ENCODE measurements around the gene CNIH1.
A peak's percentile ranks its signal among the peaks of the same experiment; 100 is the strongest.

Gene CNIH1

GRCh38 chr14:54486685-54487084, 45.5 kb upstream of the CNIH1 start:
- no peak for TF ChIP-seq FOXP2 (optimal IDR thresholded peaks at IDR 0.05; ENCODE audit: control extremely low read depth, extremely low read length, insufficient read depth)
- TF ChIP-seq EZH2 (IDR thresholded peaks at IDR 0.05): no peak
- no peak for TF ChIP-seq POLR2AphosphoS5 (IDR thresholded peaks at IDR 0.05; ENCODE audit: borderline replicate concordance, low read depth, low read length)
- no peak for DNase-seq (ENCODE audit: low read depth, low spot score)
- peaks cover 38% of the 10 kb centered on the region for H3K36me3 ChIP-seq (ENCODE audit: insufficient read depth, low read length)
- peak overlapping the region; percentile 26; the same call in 1 of the 2 replicates for H3K27ac ChIP-seq
- H3K4me3 ChIP-seq: no peak overlapping the region
- H3K9ac ChIP-seq (ENCODE audit: insufficient read length): no peak overlapping the region
- no peaks in the 10 kb centered on the region for H3K9me3 ChIP-seq (ENCODE audit: low read depth, low read length)

- Histone ChIP-seq H3K9me3 (ENCODE audit: low read depth, low read length) (no peaks in the 10 kb centered on the region), H3K4me3 (peak overlapping the region; percentile 59), H3K27ac (peak overlapping the region; percentile 81), H3K9ac (ENCODE audit: insufficient read length) (no peak overlapping the region), H3K36me3 (ENCODE audit: insufficient read depth, low read length) (peaks cover 46% of the 10 kb centered on the region)
- DNase-seq (ENCODE audit: low read depth, low spot score): no peak
- TF ChIP-seq FOXP2 (optimal IDR thresholded peaks at IDR 0.05; ENCODE audit: control extremely low read depth, extremely low read length, insufficient read depth): no peak
- no peak for TF ChIP-seq POLR2AphosphoS5 (IDR thresholded peaks at IDR 0.05; ENCODE audit: borderline replicate concordance, low read depth, low read length)
- TF ChIP-seq EZH2 (IDR thresholded peaks at IDR 0.05): no peak
These were observed 42.7 kb upstream of the CNIH1 start for GRCh38 chr14:54483846-54484245.

GRCh38 chr14:54483073-54483745, 42.0 kb upstream of the CNIH1 start:
- H3K4me3 ChIP-seq: peak overlapping the region; percentile 59; the same call in 1 of the 2 replicates
- peak overlapping the region; percentile 81 for H3K27ac ChIP-seq
- no peak overlapping the region for H3K9ac ChIP-seq (ENCODE audit: insufficient read length)
- H3K36me3 ChIP-seq (ENCODE audit: insufficient read depth, low read length): peaks cover 49% of the 10 kb centered on the region
- TF ChIP-seq EZH2 (IDR thresholded peaks at IDR 0.05) (no peak), FOXP2 (optimal IDR thresholded peaks at IDR 0.05; ENCODE audit: control extremely low read depth, extremely low read length, insufficient read depth) (no peak), POLR2AphosphoS5 (IDR thresholded peaks at IDR 0.05; ENCODE audit: borderline replicate concordance, low read depth, low read length) (no peak)
- no peaks in the 10 kb centered on the region for H3K9me3 ChIP-seq (ENCODE audit: low read depth, low read length)
- no peak for DNase-seq (ENCODE audit: low read depth, low spot score)

- H3K36me3 ChIP-seq (ENCODE audit: insufficient read depth, low read length): peaks cover 59% of the 10 kb centered on the region
- TF ChIP-seq EZH2 (IDR thresholded peaks at IDR 0.05) (no peak), FOXP2 (optimal IDR thresholded peaks at IDR 0.05; ENCODE audit: control extremely low read depth, extremely low read length, insufficient read depth) (no peak)
- no peaks in the 10 kb centered on the region for H3K9me3 ChIP-seq (ENCODE audit: low read depth, low read length)
- no peak overlapping the region for H3K9ac ChIP-seq (ENCODE audit: insufficient read length)
- H3K27ac ChIP-seq: peak overlapping the region; percentile 76; the same call in 1 of the 2 replicates
- no peak for DNase-seq (ENCODE audit: low read depth, low spot score)
- H3K4me3 ChIP-seq: no peak overlapping the region
These were observed 40.5 kb upstream of the CNIH1 start for GRCh38 chr14:54481695-54482094.

GRCh38 chr14:54480830-54481562, 39.8 kb upstream of the CNIH1 start:
- H3K4me3 ChIP-seq: no peak overlapping the region
- no peak overlapping the region for H3K27ac ChIP-seq
- H3K9ac ChIP-seq (ENCODE audit: insufficient read length): no peak overlapping the region
- no peak for DNase-seq (ENCODE audit: low read depth, low spot score)
- TF ChIP-seq EZH2 (IDR thresholded peaks at IDR 0.05) (no peak), POLR2AphosphoS5 (IDR thresholded peaks at IDR 0.05; ENCODE audit: borderline replicate concordance, low read depth, low read length) (no peak), FOXP2 (optimal IDR thresholded peaks at IDR 0.05; ENCODE audit: control extremely low read depth, extremely low read length, insufficient read depth) (no peak)
- H3K36me3 ChIP-seq (ENCODE audit: insufficient read depth, low read length): peaks cover 55% of the 10 kb centered on the region
- no peaks in the 10 kb centered on the region for H3K9me3 ChIP-seq (ENCODE audit: low read depth, low read length)

- Histone ChIP-seq H3K27ac (peak overlapping the region; percentile 86), H3K9ac (ENCODE audit: insufficient read length) (no peak overlapping the region), H3K9me3 (ENCODE audit: low read depth, low read length) (no peaks in the 10 kb centered on the region), H3K4me3 (peak overlapping the region; percentile 44), H3K36me3 (ENCODE audit: insufficient read depth, low read length) (peaks cover 51% of the 10 kb centered on the region)
- TF ChIP-seq POLR2AphosphoS5 (IDR thresholded peaks at IDR 0.05; ENCODE audit: borderline replicate concordance, low read depth, low read length) (no peak), EZH2 (IDR thresholded peaks at IDR 0.05) (no peak), FOXP2 (optimal IDR thresholded peaks at IDR 0.05; ENCODE audit: control extremely low read depth, extremely low read length, insufficient read depth) (no peak)
- no peak for DNase-seq (ENCODE audit: low read depth, low spot score)
These were observed 37.6 kb upstream of the CNIH1 start for GRCh38 chr14:54478636-54479215.

- Histone ChIP-seq H3K9ac (ENCODE audit: insufficient read length) (peak overlapping the region; percentile 3), H3K9me3 (ENCODE audit: low read depth, low read length) (no peaks in the 10 kb centered on the region), H3K4me3 (peak overlapping the region; percentile 53), H3K36me3 (ENCODE audit: insufficient read depth, low read length) (peaks cover 29% of the 10 kb centered on the region), H3K27ac (peak overlapping the region; percentile 70; the same call in 1 of the 2 replicates)
- DNase-seq (ENCODE audit: low read depth, low spot score): no peak
- TF ChIP-seq EZH2 (IDR thresholded peaks at IDR 0.05): no peak
- no peak for TF ChIP-seq POLR2AphosphoS5 (IDR thresholded peaks at IDR 0.05; ENCODE audit: borderline replicate concordance, low read depth, low read length)
- no peak for TF ChIP-seq FOXP2 (optimal IDR thresholded peaks at IDR 0.05; ENCODE audit: control extremely low read depth, extremely low read length, insufficient read depth)
These were observed 34.7 kb upstream of the CNIH1 start for GRCh38 chr14:54475911-54476310.

- H3K36me3 ChIP-seq (ENCODE audit: insufficient read depth, low read length): peaks cover 26% of the 10 kb centered on the region
- H3K9ac ChIP-seq (ENCODE audit: insufficient read length): peak overlapping the region; percentile 3
- DNase-seq (ENCODE audit: low read depth, low spot score): no peak
- peak overlapping the region; percentile 53 for H3K4me3 ChIP-seq
- peak overlapping the region; percentile 70 for H3K27ac ChIP-seq
- H3K9me3 ChIP-seq (ENCODE audit: low read depth, low read length): no peaks in the 10 kb centered on the region
- TF ChIP-seq FOXP2 (optimal IDR thresholded peaks at IDR 0.05; ENCODE audit: control extremely low read depth, extremely low read length, insufficient read depth): no peak
These were observed 34.2 kb upstream of the CNIH1 start for GRCh38 chr14:54475187-54475899.
